ENCODE measurements around the gene KIF7. TPM values are rescaled to one million over a fixed set of nuclear protein-coding genes. Genes with fewer than 3 reads are reported as not detected.

The KIF7 gene
- total and polyA plus RNA-seq, 2 experiments from 2014 or later = 4.6 to 20.1 TPM

- Mint-ChIP-seq H3K36me3 (ENCODE audit: low read depth) (no peaks in the 10 kb centered on the region), H3K4me3 (no peak overlapping the region), H3K27ac (no peak overlapping the region), H3K27me3 (ENCODE audit: insufficient read depth, low read depth, poor library complexity) (peaks cover 9% of the 10 kb centered on the region), H3K4me1 (peaks cover 3% of the 10 kb centered on the region; the same call in 2 of the 3 replicates), H3K9me3 (no peaks in the 10 kb centered on the region)
- Histone ChIP-seq H4K20me1 (replicated peaks; ENCODE audit: insufficient read depth) (no peaks in the 10 kb centered on the region), H3K27ac (ENCODE audit: low read depth) (no peak overlapping the region), H3K4me3 (no peak overlapping the region), H3K79me2 (replicated peaks; ENCODE audit: insufficient read depth) (no peaks in the 10 kb centered on the region), H2AFZ (no peak overlapping the region), H3K27me3 (ENCODE audit: insufficient read depth) (no peaks in the 10 kb centered on the region), H3K4me1 (ENCODE audit: insufficient read depth) (no peaks in the 10 kb centered on the region), H3K4me2 (no peak overlapping the region), H3K36me3 (ENCODE audit: insufficient read depth) (no peaks in the 10 kb centered on the region), H3K9me2 (ENCODE audit: insufficient read depth) (no peaks in the 10 kb centered on the region; the same call in 1 of the 2 replicates), H3F3A (replicated peaks; ENCODE audit: low read depth) (no peaks in the 10 kb centered on the region)
- ATAC-seq = no peak
- no peak for DNase-seq (ENCODE audit: low spot score)
- TF ChIP-seq STAT1 (IDR thresholded peaks at IDR 0.05; ENCODE audit: unreplicated experiment) = no peak
- no peak for TF ChIP-seq ETS1 (IDR thresholded peaks at IDR 0.05)
- TF ChIP-seq NANOG (IDR thresholded peaks at IDR 0.05; ENCODE audit: borderline replicate concordance) = no peak
- TF ChIP-seq ZNF331 (CRISPR knock-in tag; IDR thresholded peaks at IDR 0.05; ENCODE audit: low read depth) = no peak
These were observed 39.9 kb upstream of the KIF7 start for GRCh38 chr15:89695198-89695597.

GRCh38 chr15:89693696-89694095, 38.4 kb upstream of the KIF7 start:
- peaks cover 3% of the 10 kb centered on the region; the same call in 2 of the 3 replicates for H3K4me1 Mint-ChIP-seq
- H3K4me2 ChIP-seq = no peak overlapping the region
- H3K27ac ChIP-seq (ENCODE audit: low read depth) = no peak overlapping the region
- peaks cover 9% of the 10 kb centered on the region for H3K27me3 Mint-ChIP-seq (ENCODE audit: insufficient read depth, low read depth, poor library complexity)
- H3K4me1 ChIP-seq (ENCODE audit: insufficient read depth) = no peaks in the 10 kb centered on the region
- no peaks in the 10 kb centered on the region for H3K36me3 Mint-ChIP-seq (ENCODE audit: low read depth)
- H4K20me1 ChIP-seq (replicated peaks; ENCODE audit: insufficient read depth) = no peaks in the 10 kb centered on the region; the same call in 1 of the 2 replicates
- H3K4me3 ChIP-seq = no peak overlapping the region
- H3K27ac Mint-ChIP-seq = no peak overlapping the region
- no peaks in the 10 kb centered on the region for H3K79me2 ChIP-seq (replicated peaks; ENCODE audit: insufficient read depth)
- H3K36me3 ChIP-seq (ENCODE audit: insufficient read depth) = no peaks in the 10 kb centered on the region
- DNase-seq (ENCODE audit: low spot score) (no peak), ATAC-seq (no peak)
- no peaks in the 10 kb centered on the region for H3K9me3 Mint-ChIP-seq
- no peaks in the 10 kb centered on the region; the same call in 1 of the 2 replicates for H3K9me2 ChIP-seq (ENCODE audit: insufficient read depth)
- no peak overlapping the region for H3K4me3 Mint-ChIP-seq
- H3K27me3 ChIP-seq (ENCODE audit: insufficient read depth) = no peaks in the 10 kb centered on the region
- no peak overlapping the region for H2AFZ ChIP-seq
- H3F3A ChIP-seq (replicated peaks; ENCODE audit: low read depth) = no peaks in the 10 kb centered on the region
- no peak for TF ChIP-seq ZNF114 (CRISPR knock-in tag; IDR thresholded peaks at IDR 0.05)
- no peak for TF ChIP-seq CTCF (conservative IDR thresholded peaks at IDR 0.05; ENCODE audit: low read depth in 2 of 2)
- TF ChIP-seq EZH2 (IDR thresholded peaks at IDR 0.05; ENCODE audit: low read depth, unreplicated experiment) = no peak
- TF ChIP-seq REST (IDR thresholded peaks at IDR 0.05; ENCODE audit: unreplicated experiment) = no peak
- TF ChIP-seq STAT1 (IDR thresholded peaks at IDR 0.05; ENCODE audit: unreplicated experiment) = no peak
- no peak for TF ChIP-seq NANOG (IDR thresholded peaks at IDR 0.05; ENCODE audit: borderline replicate concordance)
- no peak for TF ChIP-seq ZNF462 (CRISPR knock-in tag; IDR thresholded peaks at IDR 0.05)

All from GM23338 (cell line).